Measurements from ENCODE around the gene MAGI3.

DNA sequence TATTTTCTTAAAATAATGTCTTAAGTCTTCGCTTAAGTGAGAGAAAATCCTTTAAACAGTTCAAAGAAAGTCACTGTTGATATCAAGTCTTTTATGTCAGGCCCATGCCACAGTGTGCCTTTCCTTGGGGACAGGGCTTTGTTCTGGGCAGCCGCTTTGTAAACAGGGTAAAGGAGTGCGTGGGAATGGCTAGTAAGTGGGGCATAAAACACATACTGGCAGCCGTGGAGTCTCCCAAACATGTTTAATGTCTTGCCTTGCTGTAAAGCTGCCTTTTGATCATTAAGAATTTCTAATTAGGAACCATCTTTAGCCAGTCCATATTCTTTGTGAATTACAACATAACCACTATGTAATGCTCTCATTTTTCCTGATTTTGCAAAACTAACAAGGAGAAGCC is 269.2 kb downstream of the MAGI3 start:
- TF ChIP-seq, protein P1, sequence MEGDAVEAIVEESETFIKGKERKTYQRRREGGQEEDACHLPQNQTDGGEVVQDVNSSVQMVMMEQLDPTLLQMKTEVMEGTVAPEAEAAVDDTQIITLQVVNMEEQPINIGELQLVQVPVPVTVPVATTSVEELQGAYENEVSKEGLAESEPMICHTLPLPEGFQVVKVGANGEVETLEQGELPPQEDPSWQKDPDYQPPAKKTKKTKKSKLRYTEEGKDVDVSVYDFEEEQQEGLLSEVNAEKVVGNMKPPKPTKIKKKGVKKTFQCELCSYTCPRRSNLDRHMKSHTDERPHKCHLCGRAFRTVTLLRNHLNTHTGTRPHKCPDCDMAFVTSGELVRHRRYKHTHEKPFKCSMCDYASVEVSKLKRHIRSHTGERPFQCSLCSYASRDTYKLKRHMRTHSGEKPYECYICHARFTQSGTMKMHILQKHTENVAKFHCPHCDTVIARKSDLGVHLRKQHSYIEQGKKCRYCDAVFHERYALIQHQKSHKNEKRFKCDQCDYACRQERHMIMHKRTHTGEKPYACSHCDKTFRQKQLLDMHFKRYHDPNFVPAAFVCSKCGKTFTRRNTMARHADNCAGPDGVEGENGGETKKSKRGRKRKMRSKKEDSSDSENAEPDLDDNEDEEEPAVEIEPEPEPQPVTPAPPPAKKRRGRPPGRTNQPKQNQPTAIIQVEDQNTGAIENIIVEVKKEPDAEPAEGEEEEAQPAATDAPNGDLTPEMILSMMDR (IDR thresholded peaks at IDR 0.05) = no peak
- no peak for TF ChIP-seq EP300 (IDR thresholded peaks at IDR 0.05)
